Epithelial cell of prostate (primary cell): ENCODE data around the gene IBTK.
"Not testable (repeated sequence)": the region's sequence is repeated elsewhere in the genome, so short reads cannot be mapped to it uniquely, and the experiment has no call there.

Source experiments
- DNase-seq: peaks from one replicate; pipeline ENCODE4 v3.0.0-alpha.2; 2011; ENCODE audit warnings: low read depth, low spot score
- H3K27ac ChIP-seq: fragments of 450-650 bp; 2 replicates; pipeline ENCODE4 v1.5.1; 2017; ENCODE audit warnings: mild to moderate bottlenecking

Gene IBTK

GRCh38 chr6:82128973-82129372 is 118.6 kb downstream of the IBTK start:
- DNase-seq, H3K27ac ChIP-seq: not testable (repeated sequence)

- DNase-seq: no peak
- no peak overlapping the region for H3K27ac ChIP-seq
Measured at GRCh38 chr6:82123632-82124031, 123.9 kb downstream of the IBTK start.
